ENCODE measurements around the gene SPATA31C1.

Gene SPATA31C1

DNA sequence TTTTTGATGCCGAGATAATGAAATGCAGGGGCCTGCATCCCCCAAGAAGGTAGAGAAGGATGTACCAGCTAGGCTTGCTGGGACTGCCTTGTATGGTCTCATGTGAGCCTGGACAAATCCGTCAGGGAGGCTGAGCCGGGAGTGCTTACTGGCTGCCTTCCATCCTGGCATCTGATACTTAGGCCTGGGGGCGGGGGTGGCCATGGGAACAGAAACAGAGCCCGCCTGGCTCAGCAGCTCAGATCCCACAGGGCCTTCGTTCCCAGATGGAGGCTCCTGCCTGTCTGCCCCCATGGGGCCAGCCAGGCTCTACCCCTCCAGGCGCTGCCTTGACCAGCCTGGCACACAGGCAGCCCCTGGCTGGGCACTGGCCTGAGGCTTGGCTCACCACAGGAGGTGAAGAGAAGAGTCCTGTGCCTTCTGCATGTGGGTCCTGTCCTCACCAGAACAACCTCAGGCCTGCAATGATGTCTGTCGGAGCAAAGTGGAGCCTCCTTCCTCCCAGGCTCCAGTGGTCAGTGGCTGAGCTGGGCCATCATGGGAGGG is 45.6 kb upstream of the SPATA31C1 start:
- H3K27me3 ChIP-seq (ENCODE audit: insufficient read depth, poor library complexity, severe bottlenecking): no peaks in the 10 kb centered on the region
- no peak for DNase-seq (ENCODE audit: low read depth in 1 of 2, low spot score in 1 of 2)
- no peak for TF ChIP-seq GABPA (IDR thresholded peaks at IDR 0.05; ENCODE audit: low read depth)
- TF ChIP-seq, protein P1, sequence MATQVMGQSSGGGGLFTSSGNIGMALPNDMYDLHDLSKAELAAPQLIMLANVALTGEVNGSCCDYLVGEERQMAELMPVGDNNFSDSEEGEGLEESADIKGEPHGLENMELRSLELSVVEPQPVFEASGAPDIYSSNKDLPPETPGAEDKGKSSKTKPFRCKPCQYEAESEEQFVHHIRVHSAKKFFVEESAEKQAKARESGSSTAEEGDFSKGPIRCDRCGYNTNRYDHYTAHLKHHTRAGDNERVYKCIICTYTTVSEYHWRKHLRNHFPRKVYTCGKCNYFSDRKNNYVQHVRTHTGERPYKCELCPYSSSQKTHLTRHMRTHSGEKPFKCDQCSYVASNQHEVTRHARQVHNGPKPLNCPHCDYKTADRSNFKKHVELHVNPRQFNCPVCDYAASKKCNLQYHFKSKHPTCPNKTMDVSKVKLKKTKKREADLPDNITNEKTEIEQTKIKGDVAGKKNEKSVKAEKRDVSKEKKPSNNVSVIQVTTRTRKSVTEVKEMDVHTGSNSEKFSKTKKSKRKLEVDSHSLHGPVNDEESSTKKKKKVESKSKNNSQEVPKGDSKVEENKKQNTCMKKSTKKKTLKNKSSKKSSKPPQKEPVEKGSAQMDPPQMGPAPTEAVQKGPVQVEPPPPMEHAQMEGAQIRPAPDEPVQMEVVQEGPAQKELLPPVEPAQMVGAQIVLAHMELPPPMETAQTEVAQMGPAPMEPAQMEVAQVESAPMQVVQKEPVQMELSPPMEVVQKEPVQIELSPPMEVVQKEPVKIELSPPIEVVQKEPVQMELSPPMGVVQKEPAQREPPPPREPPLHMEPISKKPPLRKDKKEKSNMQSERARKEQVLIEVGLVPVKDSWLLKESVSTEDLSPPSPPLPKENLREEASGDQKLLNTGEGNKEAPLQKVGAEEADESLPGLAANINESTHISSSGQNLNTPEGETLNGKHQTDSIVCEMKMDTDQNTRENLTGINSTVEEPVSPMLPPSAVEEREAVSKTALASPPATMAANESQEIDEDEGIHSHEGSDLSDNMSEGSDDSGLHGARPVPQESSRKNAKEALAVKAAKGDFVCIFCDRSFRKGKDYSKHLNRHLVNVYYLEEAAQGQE (IDR thresholded peaks at IDR 0.05; ENCODE audit: insufficient replicate concordance, low read depth): no peak
- TF ChIP-seq POLR2AphosphoS5 (IDR thresholded peaks at IDR 0.05; ENCODE audit: low read depth): no peak
- TF ChIP-seq, protein P2, sequence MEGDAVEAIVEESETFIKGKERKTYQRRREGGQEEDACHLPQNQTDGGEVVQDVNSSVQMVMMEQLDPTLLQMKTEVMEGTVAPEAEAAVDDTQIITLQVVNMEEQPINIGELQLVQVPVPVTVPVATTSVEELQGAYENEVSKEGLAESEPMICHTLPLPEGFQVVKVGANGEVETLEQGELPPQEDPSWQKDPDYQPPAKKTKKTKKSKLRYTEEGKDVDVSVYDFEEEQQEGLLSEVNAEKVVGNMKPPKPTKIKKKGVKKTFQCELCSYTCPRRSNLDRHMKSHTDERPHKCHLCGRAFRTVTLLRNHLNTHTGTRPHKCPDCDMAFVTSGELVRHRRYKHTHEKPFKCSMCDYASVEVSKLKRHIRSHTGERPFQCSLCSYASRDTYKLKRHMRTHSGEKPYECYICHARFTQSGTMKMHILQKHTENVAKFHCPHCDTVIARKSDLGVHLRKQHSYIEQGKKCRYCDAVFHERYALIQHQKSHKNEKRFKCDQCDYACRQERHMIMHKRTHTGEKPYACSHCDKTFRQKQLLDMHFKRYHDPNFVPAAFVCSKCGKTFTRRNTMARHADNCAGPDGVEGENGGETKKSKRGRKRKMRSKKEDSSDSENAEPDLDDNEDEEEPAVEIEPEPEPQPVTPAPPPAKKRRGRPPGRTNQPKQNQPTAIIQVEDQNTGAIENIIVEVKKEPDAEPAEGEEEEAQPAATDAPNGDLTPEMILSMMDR (IDR thresholded peaks at IDR 0.05; ENCODE audit: insufficient read depth, low read length): no peak
- no peak for TF ChIP-seq SPI1 (IDR thresholded peaks at IDR 0.05; ENCODE audit: borderline replicate concordance, low read depth)
- H3K27ac ChIP-seq (replicated peaks): no peak overlapping the region
- H3K4me3 ChIP-seq (replicated peaks; ENCODE audit: insufficient read depth, low read length): no peak overlapping the region

DNA sequence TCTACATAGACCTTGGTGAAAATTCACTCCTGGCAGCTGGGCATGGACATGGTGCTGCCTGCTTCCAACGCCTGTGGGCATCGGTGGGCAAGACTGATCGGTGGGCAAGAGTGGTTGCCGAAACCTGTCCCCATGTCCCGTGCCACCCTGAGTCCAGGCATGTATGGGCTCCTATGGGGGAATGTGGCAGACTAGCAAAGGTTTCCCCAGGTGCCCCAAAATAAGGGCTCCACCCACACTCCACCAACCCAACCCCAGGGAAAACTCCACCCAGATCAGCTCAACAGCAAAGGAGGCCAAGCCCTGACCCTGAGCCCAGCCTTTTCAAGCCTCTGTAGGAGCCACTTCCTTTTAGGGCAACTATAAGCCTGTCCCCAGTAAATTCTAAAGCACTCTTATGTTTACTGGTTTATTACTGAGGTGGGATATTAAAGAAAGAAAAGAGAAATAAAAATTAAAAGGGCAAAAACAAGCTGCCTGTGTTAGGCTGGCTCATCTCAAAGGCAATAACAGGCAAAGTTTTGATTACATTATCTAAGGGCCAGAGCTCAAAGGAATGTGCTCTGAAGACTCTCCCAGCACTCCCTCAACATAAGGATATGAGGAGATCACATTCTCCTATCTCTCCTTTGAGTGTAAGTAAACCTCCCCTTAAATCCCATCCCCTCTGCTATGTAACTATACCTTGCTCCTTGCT is 44.0 kb upstream of the SPATA31C1 start:
- no peak for TF ChIP-seq GABPA (IDR thresholded peaks at IDR 0.05; ENCODE audit: low read depth)
- TF ChIP-seq POLR2AphosphoS5 (IDR thresholded peaks at IDR 0.05; ENCODE audit: low read depth): no peak
- no peak for TF ChIP-seq SPI1 (IDR thresholded peaks at IDR 0.05; ENCODE audit: borderline replicate concordance, low read depth)
- TF ChIP-seq, protein P2 (IDR thresholded peaks at IDR 0.05; ENCODE audit: insufficient read depth, low read length): no peak
- TF ChIP-seq, protein P1 (IDR thresholded peaks at IDR 0.05; ENCODE audit: insufficient replicate concordance, low read depth): no peak
- Histone ChIP-seq H3K4me3 (replicated peaks; ENCODE audit: insufficient read depth, low read length) (no peak overlapping the region), H3K27ac (replicated peaks) (no peak overlapping the region), H3K27me3 (ENCODE audit: insufficient read depth, poor library complexity, severe bottlenecking) (no peaks in the 10 kb centered on the region)
- no peak for DNase-seq (ENCODE audit: low read depth in 1 of 2, low spot score in 1 of 2)

DNA sequence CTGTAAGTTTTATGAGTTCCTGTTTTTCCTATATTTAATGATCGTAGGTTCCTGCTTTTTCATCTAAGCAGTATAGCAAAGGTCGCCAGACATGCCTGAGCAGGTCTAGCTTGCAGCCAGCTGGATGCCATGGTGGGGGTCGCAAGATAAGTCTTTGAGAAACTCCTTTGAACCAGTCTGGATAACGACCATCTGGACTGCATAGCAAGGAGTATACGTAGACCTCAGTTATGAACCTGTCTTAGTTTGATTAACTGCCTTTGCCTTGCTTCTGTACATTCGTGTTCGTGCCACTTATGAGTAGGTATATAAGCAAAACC is 43.5 kb upstream of the SPATA31C1 start:
- Histone ChIP-seq H3K27ac (replicated peaks) (no peak overlapping the region), H3K4me3 (replicated peaks; ENCODE audit: insufficient read depth, low read length) (no peak overlapping the region), H3K27me3 (ENCODE audit: insufficient read depth, poor library complexity, severe bottlenecking) (no peaks in the 10 kb centered on the region)
- TF ChIP-seq SPI1 (IDR thresholded peaks at IDR 0.05; ENCODE audit: borderline replicate concordance, low read depth) (no peak), POLR2AphosphoS5 (IDR thresholded peaks at IDR 0.05; ENCODE audit: low read depth) (no peak), GABPA (IDR thresholded peaks at IDR 0.05; ENCODE audit: low read depth) (no peak)
- TF ChIP-seq, protein P2 (IDR thresholded peaks at IDR 0.05; ENCODE audit: insufficient read depth, low read length): no peak
- TF ChIP-seq, protein P1 (IDR thresholded peaks at IDR 0.05; ENCODE audit: insufficient replicate concordance, low read depth): no peak
- DNase-seq (ENCODE audit: low read depth in 1 of 2, low spot score in 1 of 2): no peak
